Heart right ventricle (tissue), 16 donors: Measurements from ENCODE around the gene MGAT1. TPM values are rescaled to one million over a fixed set of nuclear protein-coding genes. Genes with fewer than 3 reads are reported as not detected.

Experiments
- ATAC-seq, 8 donors: fragments of 200-7000 bp; cut with Tn5 transposase; one replicate each; pipeline ENCODE4 v1.9.1; 2020; ENCODE audit warnings: mild to moderate bottlenecking in 8 of 8, moderate library complexity in 8 of 8, moderate number of reproducible peaks in 1 of 8
- DNase-seq, 2 donors: peaks; one replicate each; pipeline ENCODE4 v3.0.0-alpha.2; 2020
- H3K27ac ChIP-seq, 10 donors: fragments of 200-600 bp; sonication (generic) in 2 of 10; one replicate each; pipeline versions ENCODE4 v1.5.0 to v1.8.0; 2020 to 2022; ENCODE audit warnings: mild to moderate bottlenecking in 3 of 10
- H3K27me3 ChIP-seq, 7 donors: fragments of 200-600 bp; one replicate each; pipeline ENCODE4 v1.8.0; 2021 to 2022; ENCODE audit warnings: mild to moderate bottlenecking in 2 of 7
- H3K36me3 ChIP-seq, 9 donors: fragments of 200-600 bp; sonication (generic) in 1 of 9; one replicate each; pipeline versions ENCODE4 v1.5.0 to v1.8.0; 2020 to 2022; ENCODE audit warnings: mild to moderate bottlenecking in 2 of 9
- H3K4me1 ChIP-seq, 9 donors: fragments of 200-600 bp; sonication (generic) in 1 of 9; one replicate each; pipeline versions ENCODE4 v1.5.0 to v1.8.0; 2020 to 2022; ENCODE audit warnings: mild to moderate bottlenecking in 4 of 9
- H3K4me3 ChIP-seq, 10 donors: fragments of 200-600 bp; sonication (generic) in 2 of 10; one replicate each; pipeline versions ENCODE4 v1.5.0 to v1.8.0; 2020 to 2022; ENCODE audit warnings: mild to moderate bottlenecking in 7 of 10, moderate library complexity in 2 of 10
- H3K9me3 ChIP-seq, 11 donors: fragments of 200-600 bp in 10 of 11; sonication (generic) in 2 of 11; one replicate each; pipeline versions ENCODE4 v1.5.0 to v1.8.0; 2013 to 2022; ENCODE audit warnings: mild to moderate bottlenecking in 2 of 11, control low read depth in 1 of 11, moderate library complexity in 1 of 11
- CTCF ChIP-seq, 9 donors: fragments of 200-600 bp; sonication (generic) in 2 of 9; IDR thresholded peaks; one replicate each; pipeline versions ENCODE4 v1.5.0 to v1.8.0; 2021 to 2022; ENCODE audit warnings: antibody characterized with exemption in 9 of 9, mild to moderate bottlenecking in 5 of 9, moderate library complexity in 1 of 9
- WGBS, 2 donors: extraction: QIAGEN DNeasy Blood & Tissue Kit; methylation state at CpG; one replicate each; pipeline ENCODE4 v1.1.7; 2013; ENCODE audit warnings: inconsistent platforms in 1 of 2; 5-methylcytosine and 5-hydroxymethylcytosine counted together
- intact Hi-C, 10 donors: fragments of 100-400 bp; cut with DNase I; formaldehyde crosslinking; loops; one replicate each; pipeline versions ENCODE4 v1.11.1 to v1.14.2; 2022
- polyA plus RNA-seq, 2 donors: library from polyadenylated mRNA; stranded (reverse); fragments of 200-250 nt; gene quantifications; one replicate each; pipeline ENCODE4 v1.2.3, GENCODE V29; 2013
- total RNA-seq, 10 donors: library from RNA; stranded (reverse); fragmentation: NEBNext Ultra II Directional in 3 of 10; extraction: Animal tissue kit (Norgen Biotek cat#: 25700) in 3 of 10; gene quantifications; one replicate each; pipeline versions ENCODE4 v1.2.1 to v1.2.4, GENCODE V29; 2021 to 2023
- donor health status: Arrhythmogenic right ventricular cardiomyopathy.
- donor health status: ischemic (EF 13 %, LVEDD 7.1; RV severe dilation, severe dysfunction).
- donor health status: healthy with polysubstance abuse.
- donor health status: DM: no; HTN: yes; CAD: no.
- donor health status: DM: no; HTN: no; CAD: no.
- donor health status: ischemic (EF 25% LVEDD 6.9; RV normal size, moderate dysfunction).
- donor health status: ischemic (EF 25% LVEDD 5.7; RV mildly dilated, moderate dysfunction).
- donor health status: healthy.
- donor health status: DM: yes; HTN: yes; CAD: no.
- donor health status: Ischemic cardiomyopathy.
- donor health status: ischemic (EF 35%, LVEDD 5.7; RV mildly dilated, moderate dysfunction).
- donor health status: nonischemic (EF 11% LVEDD 7.7; RV severe dilation, severe dysfunction).
- donor health status: DM: yes; HTN: yes; CAD: no.
- donor health status: PGD.
- donor health status: ischemic (EF 29% LVEDD 5.4; RV normal size, mild dysfunction).
- donor health status: nonischemic (EF 23%, LVEDD 6.1; RV moderate dilation, normal function).

MGAT1 gene
- total and polyA plus RNA-seq, 12 donors, result 50.1 to 127 (median 66.1) TPM

- no peak for TF ChIP-seq CTCF (IDR thresholded peaks at IDR 0.05)
- 73 to 75% methylated on average over 2 of the region's 2 CpGs for WGBS, 2 donors
- Histone ChIP-seq H3K4me3 (peak overlapping the region in 9 of 10 donors; percentile 85 to 98 (median 93)), H3K9me3 (peaks cover 0 to 18% (median 0%) of the 10 kb centered on the region in 11 donors), H3K27me3 (no peaks in the 10 kb centered on the region), H3K27ac (peak overlapping the region in 7 of 10 donors; percentile 97 to 100 (median 99)), H3K4me1 (peaks cover 5 to 48% (median 30%) of the 10 kb centered on the region in 9 donors), H3K36me3 (peaks cover 0 to 50% (median 32%) of the 10 kb centered on the region in 9 donors)
- intact Hi-C loops, result loop anchor here in 2 of 10 donors (2.0 to 5.0 kb wide), 2 partner anchors 28 to 45 kb away; partner anchors contain the start of gene ZFP62 (in 1 of the 2)
- ATAC-seq, result no peak
- DNase-seq, result no peak
Observed at GRCh38 chr5:180832638-180833068, 30.0 kb upstream of the MGAT1 start.

GRCh38 chr5:180831139-180832093 is 28.8 kb upstream of the MGAT1 start:
- intact Hi-C loops, result loop anchor here in 3 of 10 donors (2.0 to 5.0 kb wide), 3 partner anchors 21 to 44 kb away; partner anchors contain the start of gene ZFP62 (in 2 of the 3)
- peak; percentile 97 to 99 (median 98) for ATAC-seq
- Histone ChIP-seq H3K9me3 (peaks cover 0 to 18% (median 0%) of the 10 kb centered on the region in 11 donors), H3K36me3 (peaks cover 0 to 38% (median 26%) of the 10 kb centered on the region in 9 donors), H3K27ac (peak overlapping the region; percentile 96 to 100 (median 99)), H3K4me3 (peak overlapping the region; percentile 39 to 98 (median 92)), H3K27me3 (no peaks in the 10 kb centered on the region), H3K4me1 (peaks cover 5 to 53% (median 37%) of the 10 kb centered on the region in 9 donors)
- WGBS, 2 donors, result 1% methylated on average over 76 to 79 of the region's 80 CpGs
- TF ChIP-seq CTCF (IDR thresholded peaks at IDR 0.05), result peak in 6 of 9 donors; percentile 13 to 47 (median 36)
- peak; percentile 88 to 90 for DNase-seq

GRCh38 chr5:180830253-180831138 is 27.9 kb upstream of the MGAT1 start:
- ATAC-seq (peak; percentile 66 to 83 (median 72)), DNase-seq (peak; percentile 65 to 74)
- Histone ChIP-seq H3K27me3 (no peaks in the 10 kb centered on the region), H3K4me1 (peaks cover 11 to 62% (median 46%) of the 10 kb centered on the region in 9 donors), H3K36me3 (peaks cover 0 to 29% (median 17%) of the 10 kb centered on the region in 9 donors), H3K9me3 (peaks cover 0 to 18% (median 0%) of the 10 kb centered on the region in 11 donors), H3K4me3 (peak overlapping the region; percentile 39 to 98 (median 92)), H3K27ac (peak overlapping the region; percentile 96 to 100 (median 99))
- 25 to 26% methylated on average over 35 of the region's 35 CpGs for WGBS, 2 donors
- intact Hi-C loops, result loop anchor here in 3 of 10 donors (2.0 to 5.0 kb wide), 3 partner anchors 20 to 43 kb away; partner anchors contain the start of gene ZFP62 (in 1 of the 3)
- peak in 1 of 9 donors; percentile 11 for TF ChIP-seq CTCF (IDR thresholded peaks at IDR 0.05)
